GM19324 (cell line): ENCODE measurements around the gene EIF3K.

Experiments used
- ATAC-seq: cut with Tn5 transposase; IDR thresholded peaks from one replicate; pipeline ENCODE4 v1.9.1; 2021; ENCODE audit warnings: mild to moderate bottlenecking, moderate library complexity; ENCODE audit not compliant: unreplicated experiment, low FRiP score

The EIF3K gene

DNA sequence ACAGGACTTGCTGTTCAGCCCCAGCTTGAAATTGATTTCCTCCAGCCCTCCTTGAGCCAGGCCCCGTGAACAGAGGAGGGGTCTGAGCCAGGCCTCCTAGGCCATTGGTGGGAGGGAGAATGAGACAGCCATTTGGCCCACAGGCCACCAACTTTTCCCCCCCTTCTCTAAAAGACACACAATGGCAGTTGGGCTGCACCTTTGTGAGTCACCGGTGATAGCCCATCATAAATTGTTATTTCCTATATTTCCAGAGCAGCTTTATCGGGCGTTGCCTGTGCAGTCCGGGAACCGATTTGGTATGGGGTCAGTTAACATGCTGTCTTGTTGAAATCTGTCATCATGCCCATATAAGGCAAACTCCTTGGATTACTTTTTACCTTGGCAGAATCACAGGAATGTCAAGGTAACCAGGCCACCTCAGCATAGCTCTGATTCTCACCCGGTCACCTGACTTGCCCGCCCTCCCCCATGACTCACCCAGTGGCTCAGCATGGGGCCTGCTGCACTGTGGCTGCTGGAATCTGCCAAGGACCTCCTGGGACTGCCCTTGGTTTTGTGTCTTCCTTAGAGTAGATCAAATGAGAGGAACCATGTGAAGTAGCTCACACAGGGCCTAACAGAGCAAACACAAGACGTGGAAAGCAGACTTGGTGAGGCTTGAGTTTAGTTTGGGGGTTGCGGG, 64.5 kb downstream of the EIF3K start:
- ATAC-seq, result no peak

GRCh38 chr19:38684078-38684861, 65.3 kb downstream of the EIF3K start:
- ATAC-seq, result no peak

GRCh38 chr19:38684862-38685665, 66.1 kb downstream of the EIF3K start:
- ATAC-seq, result no peak

GRCh38 chr19:38685666-38686529, 66.9 kb downstream of the EIF3K start:
- ATAC-seq, result no peak

GRCh38 chr19:38686530-38686888, 67.5 kb downstream of the EIF3K start:
- ATAC-seq, result no peak
